Measurements from ENCODE around the gene RBMS3. TPM values are rescaled to one million over a fixed set of nuclear protein-coding genes. Genes with fewer than 3 reads are reported as not detected.

RBMS3 gene
- total RNA-seq, 6 donors from 2014 or later = 39.8 to 102 (median 57.2) TPM

DNA sequence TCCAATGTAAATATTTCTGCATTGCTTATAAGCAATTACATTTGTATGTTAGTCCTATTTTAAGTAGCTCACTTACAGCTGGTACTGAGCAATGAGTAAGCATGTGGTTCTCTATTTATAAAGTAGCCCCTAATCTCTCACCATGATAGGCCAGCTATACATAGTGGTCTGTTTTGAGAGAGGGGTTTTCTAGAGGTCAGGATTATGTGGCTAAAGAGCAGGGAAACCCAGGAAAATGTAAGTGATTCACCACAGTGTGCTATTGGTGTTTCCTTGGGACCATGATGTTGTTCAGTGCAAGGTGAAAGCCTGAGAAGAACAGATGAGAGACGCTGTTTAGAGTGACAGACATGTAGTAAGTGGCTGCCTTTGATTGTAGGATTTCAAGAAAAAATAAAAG is 26.4 kb downstream of the RBMS3 start:
- peaks cover 2 to 7% (median 4%) of the 10 kb centered on the region in 4 donors for H3K4me1 ChIP-seq
- no peak overlapping the region for H3K4me3 ChIP-seq
- ATAC-seq (ENCODE audit: low FRiP score in 2 of 2) = no peak
- H3K27me3 ChIP-seq = no peaks in the 10 kb centered on the region
- no peaks in the 10 kb centered on the region for H3K36me3 ChIP-seq
- no peak for DNase-seq
- TF ChIP-seq POLR2A (IDR thresholded peaks at IDR 0.05) (no peak), POLR2AphosphoS5 (IDR thresholded peaks at IDR 0.05) (no peak), EP300 (IDR thresholded peaks at IDR 0.05) (no peak)
- TF ChIP-seq, protein P1, sequence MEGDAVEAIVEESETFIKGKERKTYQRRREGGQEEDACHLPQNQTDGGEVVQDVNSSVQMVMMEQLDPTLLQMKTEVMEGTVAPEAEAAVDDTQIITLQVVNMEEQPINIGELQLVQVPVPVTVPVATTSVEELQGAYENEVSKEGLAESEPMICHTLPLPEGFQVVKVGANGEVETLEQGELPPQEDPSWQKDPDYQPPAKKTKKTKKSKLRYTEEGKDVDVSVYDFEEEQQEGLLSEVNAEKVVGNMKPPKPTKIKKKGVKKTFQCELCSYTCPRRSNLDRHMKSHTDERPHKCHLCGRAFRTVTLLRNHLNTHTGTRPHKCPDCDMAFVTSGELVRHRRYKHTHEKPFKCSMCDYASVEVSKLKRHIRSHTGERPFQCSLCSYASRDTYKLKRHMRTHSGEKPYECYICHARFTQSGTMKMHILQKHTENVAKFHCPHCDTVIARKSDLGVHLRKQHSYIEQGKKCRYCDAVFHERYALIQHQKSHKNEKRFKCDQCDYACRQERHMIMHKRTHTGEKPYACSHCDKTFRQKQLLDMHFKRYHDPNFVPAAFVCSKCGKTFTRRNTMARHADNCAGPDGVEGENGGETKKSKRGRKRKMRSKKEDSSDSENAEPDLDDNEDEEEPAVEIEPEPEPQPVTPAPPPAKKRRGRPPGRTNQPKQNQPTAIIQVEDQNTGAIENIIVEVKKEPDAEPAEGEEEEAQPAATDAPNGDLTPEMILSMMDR (IDR thresholded peaks at IDR 0.05) = no peak
- H3K9me3 ChIP-seq = no peaks in the 10 kb centered on the region
- 95% methylated on average over 1 of the region's 1 CpG for WGBS, 2 donors
- H3K27ac ChIP-seq = no peak overlapping the region

DNA sequence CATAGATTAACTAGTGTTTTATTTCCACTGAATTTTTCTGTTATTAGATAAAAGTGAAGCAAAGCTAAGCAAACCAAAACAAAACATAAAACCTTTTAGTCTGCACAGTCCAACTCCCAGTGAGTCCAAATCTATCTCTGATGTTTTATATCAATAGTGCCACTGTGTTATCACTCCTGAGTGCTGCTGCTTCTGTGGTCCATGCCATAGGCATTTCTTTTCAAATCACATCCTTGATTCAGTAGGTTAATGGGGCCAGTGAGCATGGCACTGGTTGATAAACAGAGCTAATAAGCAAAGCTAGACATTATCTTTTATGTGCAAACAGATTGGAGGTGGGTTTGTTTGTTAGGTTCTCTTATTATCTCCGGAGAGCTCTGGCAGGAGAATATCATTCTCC is 30.0 kb downstream of the RBMS3 start:
- no peak for DNase-seq
- Histone ChIP-seq H3K27me3 (no peaks in the 10 kb centered on the region), H3K36me3 (no peaks in the 10 kb centered on the region), H3K4me1 (peaks cover 7 to 22% (median 13%) of the 10 kb centered on the region in 4 donors), H3K4me3 (no peak overlapping the region), H3K9me3 (no peaks in the 10 kb centered on the region), H3K27ac (no peak overlapping the region)
- ATAC-seq (ENCODE audit: low FRiP score in 2 of 2) = no peak
- TF ChIP-seq EP300 (IDR thresholded peaks at IDR 0.05) = no peak
- TF ChIP-seq POLR2A (IDR thresholded peaks at IDR 0.05) = no peak
- no peak for TF ChIP-seq POLR2AphosphoS5 (IDR thresholded peaks at IDR 0.05)
- TF ChIP-seq, protein P1 (IDR thresholded peaks at IDR 0.05) = no peak
- 81 to 95% methylated on average over 1 of the region's 1 CpG for WGBS, 2 donors

DNA sequence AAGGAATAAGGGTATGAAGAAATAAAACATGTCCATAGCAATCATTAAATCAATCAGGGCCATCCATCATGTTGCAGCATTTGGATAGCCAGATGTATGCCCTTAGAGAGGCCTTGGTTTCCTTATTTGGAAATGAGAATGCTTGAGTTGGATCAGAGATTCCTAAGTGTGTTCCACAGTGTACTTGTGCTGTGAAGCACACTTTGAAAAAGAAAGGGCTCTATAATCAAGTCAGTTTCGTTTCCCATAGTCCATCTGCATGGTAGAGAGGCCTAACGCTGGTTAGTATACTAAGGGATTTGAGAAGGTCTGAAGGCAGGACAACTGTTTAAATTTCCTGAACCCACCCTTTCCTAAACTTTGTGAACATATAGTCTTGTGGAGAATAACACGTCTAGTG is 30.9 kb downstream of the RBMS3 start:
- no peaks in the 10 kb centered on the region for H3K27me3 ChIP-seq
- no peaks in the 10 kb centered on the region for H3K36me3 ChIP-seq
- WGBS, 2 donors = 79 to 81% methylated on average over 3 of the region's 3 CpGs
- no peak for TF ChIP-seq POLR2A (IDR thresholded peaks at IDR 0.05)
- no peak for TF ChIP-seq EP300 (IDR thresholded peaks at IDR 0.05)
- TF ChIP-seq, protein P1 (IDR thresholded peaks at IDR 0.05) = no peak
- TF ChIP-seq POLR2AphosphoS5 (IDR thresholded peaks at IDR 0.05) = no peak
- ATAC-seq (ENCODE audit: low FRiP score in 2 of 2) = no peak
- H3K4me3 ChIP-seq = no peak overlapping the region
- no peak for DNase-seq
- H3K27ac ChIP-seq = peak overlapping the region in 1 of 4 donors; percentile 13
- no peaks in the 10 kb centered on the region for H3K9me3 ChIP-seq
- H3K4me1 ChIP-seq = peaks cover 7 to 22% (median 13%) of the 10 kb centered on the region in 4 donors

- peaks cover 10 to 26% (median 13%) of the 10 kb centered on the region in 4 donors for H3K4me1 ChIP-seq
- DNase-seq (no peak), ATAC-seq (ENCODE audit: low FRiP score in 2 of 2) (no peak)
- H3K9me3 ChIP-seq = no peaks in the 10 kb centered on the region
- peak overlapping the region in 1 of 4 donors; percentile 13 for H3K27ac ChIP-seq
- H3K27me3 ChIP-seq = no peaks in the 10 kb centered on the region
- H3K36me3 ChIP-seq = no peaks in the 10 kb centered on the region
- no peak overlapping the region for H3K4me3 ChIP-seq
- WGBS, 2 donors = 94 to 96% methylated on average over 2 of the region's 2 CpGs
- TF ChIP-seq POLR2AphosphoS5 (IDR thresholded peaks at IDR 0.05) (no peak), EP300 (IDR thresholded peaks at IDR 0.05) (no peak), POLR2A (IDR thresholded peaks at IDR 0.05) (no peak)
- TF ChIP-seq, protein P1 (IDR thresholded peaks at IDR 0.05) = no peak
Observed at GRCh38 chr3:29312395-29312794, 31.5 kb downstream of the RBMS3 start.

GRCh38 chr3:29312960-29313452 is 32.1 kb downstream of the RBMS3 start:
- Histone ChIP-seq H3K4me3 (no peak overlapping the region), H3K27ac (no peak overlapping the region), H3K9me3 (no peaks in the 10 kb centered on the region), H3K36me3 (no peaks in the 10 kb centered on the region), H3K27me3 (no peaks in the 10 kb centered on the region), H3K4me1 (peaks cover 11 to 26% (median 15%) of the 10 kb centered on the region in 4 donors)
- 30 to 46% methylated on average over 2 of the region's 2 CpGs for WGBS, 2 donors
- TF ChIP-seq, protein P1 (IDR thresholded peaks at IDR 0.05) = no peak
- TF ChIP-seq EP300 (IDR thresholded peaks at IDR 0.05) (no peak), POLR2AphosphoS5 (IDR thresholded peaks at IDR 0.05) (no peak), POLR2A (IDR thresholded peaks at IDR 0.05) (no peak)
- ATAC-seq (ENCODE audit: low FRiP score in 2 of 2) = no peak
- no peak for DNase-seq

Data from upper lobe of left lung (tissue), 6 donors.